GM18907 (cell line): ENCODE results near the gene STXBP5L.
"Not testable (repeated sequence)": the region's sequence is repeated elsewhere in the genome, so short reads cannot be mapped to it uniquely, and the experiment has no call there.

Source experiments
- ATAC-seq: cut with Tn5 transposase; IDR thresholded peaks from one replicate; pipeline ENCODE4 v1.9.1; 2021; ENCODE audit warnings: mild to moderate bottlenecking, moderate library complexity; ENCODE audit not compliant: unreplicated experiment

STXBP5L gene

DNA sequence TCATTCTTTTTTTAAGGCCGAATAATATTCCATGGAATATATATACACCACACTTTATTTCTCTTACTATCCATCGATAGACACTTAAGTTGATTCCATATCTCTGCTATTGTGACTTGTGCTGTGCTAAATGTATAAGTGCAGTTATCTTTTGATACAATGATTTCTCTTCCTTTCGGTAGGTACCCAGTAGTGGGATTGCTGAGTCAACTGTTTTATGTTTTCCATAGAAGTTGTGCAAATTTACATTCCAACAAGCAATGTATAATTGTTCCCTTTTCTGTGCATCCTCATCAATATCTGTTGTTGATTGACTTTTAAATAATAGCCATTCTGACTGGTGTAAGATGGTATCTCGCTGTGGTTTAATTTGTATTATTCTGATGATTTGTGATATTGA lies 81.0 kb downstream of the STXBP5L start:
- no peak for ATAC-seq

DNA sequence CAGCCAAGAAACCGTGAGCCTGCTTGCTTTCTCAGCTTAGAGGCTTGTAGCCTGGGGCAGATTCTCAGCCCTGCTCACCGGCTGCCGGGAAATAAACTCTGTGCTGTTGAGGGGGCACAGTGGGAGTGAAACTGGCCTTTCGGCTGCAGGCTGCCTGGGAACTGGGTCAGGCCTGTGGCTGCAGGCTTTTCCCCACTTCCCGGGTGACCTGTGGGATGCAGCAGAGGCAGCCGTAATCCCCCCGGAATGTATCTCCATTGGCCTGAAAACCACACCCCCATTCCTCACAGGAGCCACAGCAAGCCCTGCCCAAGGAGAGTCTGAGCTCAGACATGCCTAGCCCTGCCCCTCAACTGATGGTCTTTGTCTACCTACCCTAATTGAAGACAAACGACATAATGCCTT lies 110.9 kb downstream of the STXBP5L start:
- no peak for ATAC-seq

- ATAC-seq: no peak
These were observed 155.6 kb downstream of the STXBP5L start for GRCh38 chr3:121063628-121064027.

GRCh38 chr3:121064121-121064520 lies 156.1 kb downstream of the STXBP5L start:
- ATAC-seq: no peak

DNA sequence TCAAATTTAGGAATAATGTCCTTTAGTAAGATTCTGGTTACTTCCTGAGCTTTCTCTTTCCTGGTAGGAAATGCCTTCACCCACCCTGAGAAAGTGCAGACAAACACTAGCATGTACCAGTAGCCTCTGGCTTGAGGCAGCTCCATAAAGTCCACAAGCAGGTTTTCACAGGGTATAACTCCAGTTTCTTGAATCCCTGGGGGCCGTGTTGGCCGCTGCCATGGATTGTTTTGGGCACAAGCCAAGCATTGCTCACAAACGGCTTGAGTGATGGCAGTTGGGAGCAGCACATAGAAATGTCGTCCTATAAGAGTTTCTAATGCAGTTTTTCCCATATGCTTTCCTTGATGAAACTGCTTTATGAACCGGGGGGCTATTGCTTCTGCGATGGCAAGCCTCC lies 164.1 kb downstream of the STXBP5L start:
- no peak for ATAC-seq

GRCh38 chr3:121073011-121073410 lies 165.0 kb downstream of the STXBP5L start:
- no peak for ATAC-seq

DNA sequence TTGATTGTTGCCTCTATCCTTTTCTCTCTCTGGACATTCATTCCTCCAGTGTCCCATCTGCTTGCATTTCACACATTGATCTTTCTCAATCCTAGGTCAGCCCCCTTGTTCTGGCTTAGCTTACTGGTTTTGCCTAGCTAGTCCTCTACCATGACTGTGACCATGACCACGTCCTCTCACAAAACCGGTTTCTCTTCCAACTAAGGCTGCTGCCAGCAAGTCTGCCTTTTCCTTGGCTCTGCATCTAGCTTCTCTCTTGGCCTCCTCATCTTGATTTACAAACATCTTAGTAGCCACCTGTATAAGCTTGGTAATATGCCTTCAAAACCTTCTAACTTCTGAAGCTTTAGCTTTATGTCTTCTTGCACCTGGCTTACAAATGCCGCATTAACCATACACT lies 167.2 kb downstream of the STXBP5L start:
- no peak for ATAC-seq

DNA sequence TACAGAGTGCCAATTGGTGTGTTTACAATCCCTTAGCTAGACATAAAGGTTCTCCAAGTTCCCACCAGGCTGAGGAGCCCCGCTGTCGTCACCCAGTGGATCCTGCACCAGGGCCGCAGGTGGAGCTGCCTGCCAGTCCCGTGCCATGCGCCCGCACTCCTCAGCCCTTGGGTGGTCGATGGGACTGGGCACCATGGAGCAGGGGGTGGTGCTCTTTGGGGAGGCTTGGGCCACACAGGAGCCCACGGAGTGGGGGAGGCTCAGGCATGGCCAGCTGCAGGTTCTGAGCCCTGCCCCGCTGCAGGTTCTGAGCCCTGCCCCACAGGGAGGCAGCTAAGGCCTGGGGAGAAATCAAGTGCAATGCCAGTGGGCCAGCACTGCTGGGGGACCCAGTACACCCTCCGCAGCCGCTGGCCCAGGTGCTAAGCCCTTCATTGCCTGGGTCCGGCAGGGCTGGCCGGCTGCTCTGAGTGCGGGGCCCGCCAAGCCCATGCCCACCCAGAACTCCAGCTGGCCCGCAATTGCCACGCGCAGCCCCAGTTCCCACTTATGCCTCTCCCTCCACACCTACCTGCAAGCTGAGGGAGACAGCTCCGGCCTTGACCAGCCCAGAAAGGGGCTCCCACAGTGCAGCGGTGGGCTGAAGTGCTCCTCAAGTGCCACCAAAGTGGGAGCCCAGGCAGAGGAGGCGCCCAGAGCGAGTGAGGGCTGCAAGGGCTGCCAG lies 170.5 kb downstream of the STXBP5L start:
- ATAC-seq: not testable (repeated sequence)

DNA sequence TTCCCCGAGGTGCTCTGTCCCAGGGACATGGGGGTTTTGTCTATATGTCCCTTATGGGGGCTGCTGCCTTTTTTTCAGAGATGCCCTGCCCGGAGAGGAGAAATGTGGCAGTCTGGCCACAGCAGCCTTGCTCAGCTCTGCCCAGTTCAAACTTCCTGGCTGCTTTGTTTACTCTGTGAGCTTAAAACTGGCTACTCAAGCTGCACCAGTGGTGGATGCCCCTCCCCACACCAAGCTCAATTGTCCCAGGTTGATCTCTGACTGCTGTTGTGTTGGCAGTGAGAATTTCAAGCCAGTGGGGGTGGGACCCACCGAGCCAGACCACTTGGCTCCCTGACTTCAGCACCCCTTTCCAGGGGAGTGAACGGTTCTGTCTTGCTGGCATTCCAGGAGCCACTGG lies 188.9 kb downstream of the STXBP5L start:
- ATAC-seq: no peak

- ATAC-seq: not testable (repeated sequence)
These were observed 203.1 kb downstream of the STXBP5L start for GRCh38 chr3:121111086-121111485.

- ATAC-seq: no peak
These were observed 204.1 kb downstream of the STXBP5L start for GRCh38 chr3:121111914-121112612.

GRCh38 chr3:121126033-121126706 lies 218.2 kb downstream of the STXBP5L start:
- no peak for ATAC-seq

- no peak for ATAC-seq
These were observed 218.7 kb downstream of the STXBP5L start for GRCh38 chr3:121126707-121127035.

GRCh38 chr3:121152573-121152972 lies 244.6 kb downstream of the STXBP5L start:
- ATAC-seq: no peak

- ATAC-seq: no peak
These were observed 245.8 kb downstream of the STXBP5L start for GRCh38 chr3:121153851-121154250.

- no peak for ATAC-seq
These were observed 247.0 kb downstream of the STXBP5L start for GRCh38 chr3:121155028-121155427.

GRCh38 chr3:121165397-121165837 lies 257.4 kb downstream of the STXBP5L start:
- ATAC-seq: no peak

GRCh38 chr3:121167374-121168139 lies 259.6 kb downstream of the STXBP5L start:
- no peak for ATAC-seq

GRCh38 chr3:121175083-121175482 lies 267.1 kb downstream of the STXBP5L start:
- ATAC-seq: no peak

DNA sequence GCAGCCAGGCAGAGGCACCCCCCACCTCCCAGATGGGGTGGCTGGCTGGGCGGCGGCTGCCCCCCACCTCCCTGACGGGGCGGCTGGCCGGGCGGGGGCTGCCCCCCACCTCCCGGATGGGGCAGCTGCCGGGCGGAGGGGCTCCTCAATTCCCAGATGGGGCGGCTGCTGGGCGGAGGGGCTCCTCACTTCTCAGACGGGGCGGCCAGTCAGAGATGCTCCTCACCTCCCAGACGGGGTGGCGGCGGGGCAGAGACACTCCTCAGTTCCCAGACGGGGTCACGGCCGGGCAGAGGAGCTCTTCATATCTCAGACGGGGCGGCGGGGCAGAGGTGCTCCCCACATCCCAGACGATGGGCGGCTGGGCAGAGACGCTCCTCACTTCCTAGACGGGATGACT lies 282.6 kb downstream of the STXBP5L start:
- ATAC-seq: not testable (repeated sequence)

DNA sequence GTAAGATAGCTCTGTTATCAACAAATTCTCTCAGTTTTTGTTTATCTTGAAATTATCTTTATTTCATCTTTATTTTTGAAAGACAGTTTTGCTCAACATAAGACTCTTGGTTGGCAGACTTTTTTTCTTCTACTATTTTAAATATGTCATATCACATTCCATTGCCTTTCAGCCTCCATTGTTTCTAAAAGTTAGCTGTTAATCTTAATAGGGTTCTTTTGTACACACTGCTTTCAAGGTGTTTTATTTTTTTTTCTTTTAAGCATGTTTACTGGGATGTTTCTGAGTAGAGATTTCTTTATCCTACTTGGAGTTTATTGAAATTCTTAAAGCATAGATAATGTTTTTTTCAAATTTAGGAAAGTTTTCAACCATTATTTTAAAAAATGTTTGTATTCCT lies 294.6 kb downstream of the STXBP5L start:
- ATAC-seq: no peak
